Activated CD8-positive, alpha-beta memory T cell treated with anti-CD3 and anti-CD28 coated beads, Interleukin-2, amount 50 U/mL, for 24 hours (primary cell): ENCODE results near the gene ZNF565.
"Not testable (repeated sequence)": the region's sequence is repeated elsewhere in the genome, so short reads cannot be mapped to it uniquely, and the experiment has no call there.

ENCODE experiments used
- DNase-seq: peaks from one replicate; pipeline ENCODE4 v3.0.0-alpha.2; 2020; ENCODE audit errors: extremely low read depth

Gene ZNF565

GRCh38 chr19:36212895-36213294, 1.6 kb downstream of the ZNF565 start:
- no peak for DNase-seq

GRCh38 chr19:36210497-36210896, 4.0 kb downstream of the ZNF565 start:
- no peak for DNase-seq

GRCh38 chr19:36209372-36209771, 5.1 kb downstream of the ZNF565 start:
- DNase-seq, result no peak

- DNase-seq, result no peak
Measured at GRCh38 chr19:36207605-36208252, 6.7 kb downstream of the ZNF565 start.

- no peak for DNase-seq
Measured at GRCh38 chr19:36203293-36203692, 11.2 kb downstream of the ZNF565 start.

- DNase-seq, result no peak
Measured at GRCh38 chr19:36201684-36202083, 12.8 kb downstream of the ZNF565 start.

- DNase-seq, result no peak
Measured at GRCh38 chr19:36198119-36198518, 16.3 kb downstream of the ZNF565 start.

GRCh38 chr19:36196249-36196648, 18.2 kb downstream of the ZNF565 start:
- DNase-seq, result no peak

- not testable (repeated sequence) for DNase-seq
Measured at GRCh38 chr19:36186722-36187121, 27.7 kb downstream of the ZNF565 start.

GRCh38 chr19:36183245-36183628, 31.2 kb downstream of the ZNF565 start:
- DNase-seq, result no peak

GRCh38 chr19:36182612-36183244, 31.7 kb downstream of the ZNF565 start:
- DNase-seq, result no peak

GRCh38 chr19:36179077-36179476, 35.4 kb downstream of the ZNF565 start:
- DNase-seq, result not testable (repeated sequence)

GRCh38 chr19:36173846-36174245, 40.6 kb downstream of the ZNF565 start:
- DNase-seq, result not testable (repeated sequence)

GRCh38 chr19:36172852-36173251, 41.6 kb downstream of the ZNF565 start:
- no peak for DNase-seq

- no peak for DNase-seq
Measured at GRCh38 chr19:36169084-36169760, 45.2 kb downstream of the ZNF565 start.

GRCh38 chr19:36163813-36164212, 50.7 kb downstream of the ZNF565 start:
- DNase-seq, result no peak

- DNase-seq, result no peak
Measured at GRCh38 chr19:36160821-36161596, 53.5 kb downstream of the ZNF565 start.

GRCh38 chr19:36153126-36153525, 61.3 kb downstream of the ZNF565 start:
- no peak for DNase-seq

GRCh38 chr19:36152352-36153091, 61.9 kb downstream of the ZNF565 start, which contains the start of gene COX7A1:
Gene COX7A1, minus strand, starts transcription at chr19:36152447. Its CDS starts 40 bp downstream, at chr19:36152407.
- no peak for DNase-seq

GRCh38 chr19:36152019-36152351, 62.5 kb downstream of the ZNF565 start:
- no peak for DNase-seq

- DNase-seq, result no peak
Measured at GRCh38 chr19:36151144-36152018, 63.1 kb downstream of the ZNF565 start.
